ENCODE measurements around the gene MRPL44.

MRPL44 gene

DNA sequence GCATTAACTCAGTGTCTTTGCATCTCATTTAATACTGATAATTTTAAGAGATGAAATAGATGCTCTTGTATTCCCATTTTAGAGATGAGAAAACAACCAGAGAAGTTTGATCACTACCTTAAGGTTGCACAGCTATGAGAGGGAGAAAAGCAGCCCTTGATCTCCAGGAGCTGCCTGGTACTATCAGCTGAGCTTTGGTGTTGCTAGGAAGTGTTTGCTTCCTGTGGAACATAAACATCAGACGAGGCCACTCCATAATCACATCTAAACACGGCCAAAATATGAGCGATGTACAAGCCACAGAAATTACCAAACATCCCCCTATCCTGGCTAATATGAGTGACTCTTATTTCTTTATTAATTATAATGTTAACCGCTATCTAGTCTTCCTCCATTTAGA lies 11.5 kb upstream of the MRPL44 start:
- H3K4me3 ChIP-seq (ENCODE audit: low read depth, low read length), result no peak overlapping the region
- DNase-seq (ENCODE audit: low read depth), result no peak
- TF ChIP-seq, protein P1, sequence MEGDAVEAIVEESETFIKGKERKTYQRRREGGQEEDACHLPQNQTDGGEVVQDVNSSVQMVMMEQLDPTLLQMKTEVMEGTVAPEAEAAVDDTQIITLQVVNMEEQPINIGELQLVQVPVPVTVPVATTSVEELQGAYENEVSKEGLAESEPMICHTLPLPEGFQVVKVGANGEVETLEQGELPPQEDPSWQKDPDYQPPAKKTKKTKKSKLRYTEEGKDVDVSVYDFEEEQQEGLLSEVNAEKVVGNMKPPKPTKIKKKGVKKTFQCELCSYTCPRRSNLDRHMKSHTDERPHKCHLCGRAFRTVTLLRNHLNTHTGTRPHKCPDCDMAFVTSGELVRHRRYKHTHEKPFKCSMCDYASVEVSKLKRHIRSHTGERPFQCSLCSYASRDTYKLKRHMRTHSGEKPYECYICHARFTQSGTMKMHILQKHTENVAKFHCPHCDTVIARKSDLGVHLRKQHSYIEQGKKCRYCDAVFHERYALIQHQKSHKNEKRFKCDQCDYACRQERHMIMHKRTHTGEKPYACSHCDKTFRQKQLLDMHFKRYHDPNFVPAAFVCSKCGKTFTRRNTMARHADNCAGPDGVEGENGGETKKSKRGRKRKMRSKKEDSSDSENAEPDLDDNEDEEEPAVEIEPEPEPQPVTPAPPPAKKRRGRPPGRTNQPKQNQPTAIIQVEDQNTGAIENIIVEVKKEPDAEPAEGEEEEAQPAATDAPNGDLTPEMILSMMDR (IDR thresholded peaks at IDR 0.05; ENCODE audit: low read depth, low read length, missing control alignments), result no peak

DNA sequence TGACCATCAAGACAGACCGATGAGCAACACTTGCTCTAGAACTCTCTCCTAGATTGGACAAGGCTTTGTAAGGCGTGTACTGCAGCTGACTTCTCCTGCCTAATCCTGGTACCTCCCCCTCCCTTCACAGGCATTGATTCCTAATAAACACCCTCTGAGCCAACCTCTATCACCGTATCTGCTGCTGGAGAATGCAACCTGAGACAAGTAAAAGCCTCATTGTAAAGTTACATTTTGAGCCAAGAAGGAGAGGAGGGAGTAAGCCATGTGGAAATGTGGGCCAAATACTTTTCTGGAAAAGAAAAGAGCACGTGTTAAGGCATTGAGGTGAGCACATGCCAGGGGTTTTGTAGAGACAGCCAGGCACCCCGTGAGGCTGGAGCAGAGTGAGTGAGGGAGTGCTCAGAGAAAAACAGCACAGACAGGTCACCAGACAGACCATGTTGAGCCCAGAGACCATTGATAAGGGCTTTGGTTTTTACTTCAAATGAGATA lies 9.5 kb upstream of the MRPL44 start:
- no peak for DNase-seq (ENCODE audit: low read depth)
- no peak overlapping the region for H3K4me3 ChIP-seq (ENCODE audit: low read depth, low read length)
- TF ChIP-seq, protein P1 (IDR thresholded peaks at IDR 0.05; ENCODE audit: low read depth, low read length, missing control alignments), result no peak

DNA sequence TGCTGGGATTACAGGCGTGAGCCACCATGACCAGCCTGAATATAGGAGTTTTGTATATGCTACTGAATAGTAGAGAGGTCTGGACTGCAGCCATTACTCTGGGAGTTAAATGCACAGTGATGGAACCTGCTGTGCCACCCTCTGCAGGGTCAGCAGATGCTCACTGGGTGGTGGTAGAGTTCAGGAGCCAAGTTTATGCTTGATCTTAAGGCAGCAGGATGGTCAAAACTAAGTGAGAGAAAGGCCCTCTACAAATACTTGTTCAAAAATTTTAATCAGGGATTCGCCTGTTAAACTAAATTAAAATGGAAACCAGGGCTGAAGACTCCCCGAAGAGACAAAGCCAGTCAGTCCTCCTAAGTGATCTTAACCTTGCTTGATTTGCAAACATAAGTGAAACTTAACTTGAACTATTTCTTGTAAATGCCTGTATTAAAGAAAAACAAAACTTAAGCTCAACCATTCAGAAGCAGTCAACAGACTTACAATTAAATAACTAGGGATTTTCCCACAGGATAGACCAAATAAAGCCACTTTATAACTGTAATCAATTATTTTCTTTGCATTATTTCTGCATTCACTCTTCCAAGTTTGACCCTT lies 7.9 kb upstream of the MRPL44 start:
- TF ChIP-seq, protein P1 (IDR thresholded peaks at IDR 0.05; ENCODE audit: low read depth, low read length, missing control alignments), result peak; percentile 26
- H3K4me3 ChIP-seq (ENCODE audit: low read depth, low read length), result no peak overlapping the region
- DNase-seq (ENCODE audit: low read depth), result no peak

DNA sequence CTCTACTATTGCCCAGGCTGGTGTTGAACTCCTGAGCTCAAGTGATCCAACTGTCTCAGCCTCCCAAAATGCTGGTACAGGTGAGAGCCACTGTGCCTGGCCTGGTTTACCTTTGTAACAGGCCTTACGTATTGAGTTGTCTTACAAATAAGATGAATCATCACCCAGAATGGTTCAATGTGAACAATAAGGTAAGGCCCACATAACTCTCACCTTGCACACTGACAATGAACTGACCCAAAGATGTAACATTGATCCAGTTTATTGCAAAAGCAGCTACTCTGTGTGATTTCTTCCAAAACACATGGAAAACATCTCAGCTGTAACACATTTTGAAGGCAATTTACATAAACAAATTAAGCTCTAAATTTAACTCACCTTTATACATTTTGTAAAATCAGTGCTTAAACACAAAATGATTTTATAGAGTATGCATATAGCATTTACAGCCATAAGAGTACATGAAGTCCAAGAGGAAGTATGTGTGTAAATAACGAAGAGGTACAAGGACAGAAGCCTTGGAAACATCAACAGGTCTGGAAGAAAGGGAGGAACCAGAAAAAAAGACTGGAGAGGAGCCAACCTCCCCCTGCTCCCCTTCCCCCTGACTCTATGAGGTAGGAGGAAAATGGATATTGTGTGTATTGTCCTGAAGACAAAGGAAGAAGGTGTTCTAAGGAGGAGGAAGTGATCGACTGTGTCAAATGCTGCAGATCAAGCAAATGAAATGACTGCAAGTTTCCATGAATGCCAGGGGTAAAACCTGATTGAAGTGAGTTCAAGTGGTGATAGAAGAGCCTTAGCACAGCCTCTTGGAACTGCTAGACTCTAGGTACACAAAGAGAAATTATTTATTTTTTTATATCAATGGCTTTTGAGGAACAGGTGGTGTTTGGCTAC lies 6.6 kb upstream of the MRPL44 start:
- no peak for DNase-seq (ENCODE audit: low read depth)
- TF ChIP-seq, protein P1 (IDR thresholded peaks at IDR 0.05; ENCODE audit: low read depth, low read length, missing control alignments), result no peak

DNA sequence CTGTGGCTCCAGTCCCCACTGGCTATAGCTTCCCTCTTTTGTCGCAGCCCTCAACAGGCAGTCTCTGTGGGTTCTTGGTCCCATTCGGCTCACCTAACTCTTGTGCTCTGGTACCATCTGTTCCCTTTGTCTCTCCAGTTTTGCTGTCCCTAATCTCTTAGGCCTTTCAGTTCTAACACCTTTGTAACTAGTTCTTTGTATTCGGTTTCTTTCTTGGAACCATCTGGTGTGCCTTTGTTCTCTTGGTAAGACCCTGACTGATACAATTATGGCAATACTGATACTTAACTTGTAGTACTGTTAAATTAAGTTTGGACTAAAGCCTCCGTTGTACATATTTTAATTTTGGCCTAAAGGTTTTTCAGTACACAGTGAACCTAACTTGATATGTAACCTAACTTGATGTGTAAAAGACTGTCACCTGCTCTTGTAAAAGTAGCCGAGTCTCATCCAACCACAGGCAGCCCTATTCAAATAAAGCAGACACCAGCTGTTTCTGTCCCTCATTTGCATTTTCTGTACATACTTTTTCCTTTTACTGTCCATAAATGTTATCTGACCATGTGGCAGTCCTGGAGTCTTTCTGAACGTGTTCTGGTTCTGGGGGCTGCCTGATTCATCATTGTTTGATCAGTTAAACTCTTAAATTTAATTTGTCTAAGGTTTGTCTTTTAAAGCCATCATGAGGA lies 4.8 kb upstream of the MRPL44 start:
- TF ChIP-seq, protein P1 (IDR thresholded peaks at IDR 0.05; ENCODE audit: low read depth, low read length, missing control alignments), result no peak
- no peak overlapping the region for H3K4me3 ChIP-seq (ENCODE audit: low read depth, low read length)
- DNase-seq (ENCODE audit: low read depth), result peak; percentile 66

More for the DNA sequence above, 6.6 kb upstream of the MRPL44 start:
- H3K4me3 ChIP-seq (ENCODE audit: low read depth, low read length), result no peak overlapping the region

DNA sequence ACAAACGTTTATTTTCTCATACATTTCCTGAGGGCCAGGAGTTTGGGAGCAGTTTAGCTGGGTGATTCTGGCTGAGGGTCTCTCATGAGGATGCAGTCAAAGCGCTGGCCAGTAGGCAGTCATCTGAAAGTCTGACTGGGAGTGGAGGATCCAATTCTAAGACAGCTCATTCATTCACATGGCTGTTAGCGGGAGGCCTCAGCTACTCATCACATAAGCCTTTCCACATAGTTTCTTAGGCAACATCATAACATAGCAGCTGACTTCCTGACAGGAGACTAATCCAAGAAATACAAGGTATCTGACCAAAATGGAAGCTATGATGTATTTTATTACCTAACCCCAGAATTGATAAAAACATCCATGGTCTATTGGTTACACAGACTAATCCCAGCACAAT lies 2.9 kb upstream of the MRPL44 start:
- H3K4me3 ChIP-seq (ENCODE audit: low read depth, low read length), result no peak overlapping the region
- TF ChIP-seq, protein P1 (IDR thresholded peaks at IDR 0.05; ENCODE audit: low read depth, low read length, missing control alignments), result no peak
- no peak for DNase-seq (ENCODE audit: low read depth)
